CD4-positive, alpha-beta T cell (primary cell): ENCODE measurements around the gene KRTCAP2. TPM values are rescaled to one million over a fixed set of nuclear protein-coding genes. Genes with fewer than 3 reads are reported as not detected.

ENCODE experiments used
- ATAC-seq: fragments of 200-7000 bp; cut with Tn5 transposase; one replicate; pipeline ENCODE4 v1.10.0; 2022; ENCODE audit warnings: mild to moderate bottlenecking; ENCODE audit not compliant: poor library complexity
- CTCF ChIA-PET: fragments of 350-600 bp; sonication (Branson Sonifier 250); formaldehyde crosslinking; loops from one replicate; lab custom pipeline; 2021; ENCODE audit warnings: antibody characterized with exemption, inconsistent platforms; lab: Charles Lee
- POLR2A ChIA-PET: fragments of 350-600 bp; sonication (Branson Sonifier 250); formaldehyde crosslinking; loops from one replicate; lab custom pipeline; 2021; ENCODE audit warnings: antibody characterized with exemption, inconsistent platforms; lab: Charles Lee
- DNase-seq, 14 experiments: peaks; one replicate each; pipeline ENCODE4 v3.0.0-alpha.2; 2013 to 2020; ENCODE audit warnings: mixed read lengths in 2 of 14
- H3K27ac ChIP-seq, 2 donors: one replicate each; pipeline versions ENCODE4 v1.5.1 to v1.7.0; 2013; ENCODE audit warnings: low read length in 2 of 2, low read depth in 1 of 2, mild to moderate bottlenecking in 1 of 2
- H3K27me3 ChIP-seq, 2 experiments: 1 replicate in 1 of 2; 2 replicates in 1 of 2; pipeline versions ENCODE4 v1.6.1 to v1.7.0; 2013; ENCODE audit warnings: low read length in 2 of 2, control low read depth in 1 of 2, mild to moderate bottlenecking in 1 of 2, moderate library complexity in 1 of 2; ENCODE audit not compliant: insufficient read depth in 2 of 2, control insufficient read depth in 1 of 2
- H3K36me3 ChIP-seq: one replicate; pipeline ENCODE4 v1.6.1; 2013; ENCODE audit warnings: low read length, control low read depth; ENCODE audit not compliant: insufficient read depth
- H3K4me1 ChIP-seq: one replicate; pipeline ENCODE4 v1.6.1; 2013; ENCODE audit warnings: low read length, control low read depth; ENCODE audit not compliant: insufficient read depth
- H3K4me3 ChIP-seq: one replicate; pipeline ENCODE4 v1.5.1; 2013; ENCODE audit warnings: mild to moderate bottlenecking, low read length, moderate library complexity
- H3K9me3 ChIP-seq, 2 experiments: 1 replicate in 1 of 2; 2 replicates in 1 of 2; pipeline versions ENCODE4 v1.6.1 to v1.7.0; 2013; ENCODE audit warnings: low read length in 2 of 2, mild to moderate bottlenecking in 2 of 2, control low read depth in 1 of 2, moderate library complexity in 1 of 2; ENCODE audit not compliant: control insufficient read depth in 1 of 2, insufficient read depth in 1 of 2
- H3K27ac Mint-ChIP-seq: one replicate; pipeline ENCODE4 v1.8.0; 2020; ENCODE audit warnings: mixed read lengths
- H3K27me3 Mint-ChIP-seq: one replicate; pipeline ENCODE4 v1.8.0; 2021; ENCODE audit warnings: mixed read lengths
- H3K36me3 Mint-ChIP-seq: one replicate; pipeline ENCODE4 v1.8.0; 2021; ENCODE audit warnings: low read depth, mixed read lengths
- H3K4me1 Mint-ChIP-seq: one replicate; pipeline ENCODE4 v1.8.0; 2021; ENCODE audit warnings: low read depth, mixed read lengths
- H3K4me3 Mint-ChIP-seq: one replicate; pipeline ENCODE4 v1.8.0; 2020; ENCODE audit warnings: mild to moderate bottlenecking, mixed read lengths
- H3K9me3 Mint-ChIP-seq: one replicate; pipeline ENCODE4 v1.8.0; 2020; ENCODE audit warnings: mixed read lengths
- CTCF ChIP-seq: fragments of 200-600 bp; IDR thresholded peaks from one replicate; pipeline ENCODE4 v1.8.0; 2022; ENCODE audit warnings: antibody characterized with exemption, mild to moderate bottlenecking
- intact Hi-C, 2 experiments: fragments of 100-400 bp; cut with DNase I in 1 of 2; cut with micrococcal nuclease in 1 of 2; formaldehyde crosslinking; loops; one replicate each; pipeline versions ENCODE4 v1.15.1 to v1.9.0; 2023 to 2025; cut with DNase I, micrococcal nuclease
- total RNA-seq, 174 experiments: library from RNA in 2 of 174; stranded (reverse) in 2 of 174; gene quantifications; one replicate each; pipeline ENCODE4 v1.2.3 and lab custom pipeline; 2021 to 2026

The KRTCAP2 gene
- total RNA-seq, 2 experiments from 2014 or later, result 77.8 TPM

- peaks cover 7 to 15% of the 10 kb centered on the region in 2 experiments for H3K27me3 ChIP-seq
- Mint-ChIP-seq H3K4me1 (peaks cover 38% of the 10 kb centered on the region), H3K9me3 (no peaks in the 10 kb centered on the region), H3K4me3 (peak within 1 kb of the TSS; percentile 82), H3K27ac (peak within 1 kb of the TSS; percentile 82), H3K27me3 (peaks cover 29% of the 10 kb centered on the region), H3K36me3 (peaks cover 14% of the 10 kb centered on the region)
- no peaks in the 10 kb centered on the region for H3K36me3 ChIP-seq
- ChIA-PET POLR2A (interaction anchor here (1.1 to 1.9 kb wide), 2 partner anchors 8 to 66 kb away, joined by 3 to 10 read pairs; partner anchors contain the start of gene SLC50A1), CTCF (interaction anchor here (1.2 kb wide), 1 partner anchor 36 kb away, joined by 5 read pairs; no protein-coding TSS in a partner anchor)
- ATAC-seq, result peak; percentile 32
- peak within 1 kb of the TSS; percentile 59 for H3K4me3 ChIP-seq
- peak in 10 of 14 experiments; percentile 18 to 62 (median 46) for DNase-seq
- no peak within 1 kb of the TSS for H3K27ac ChIP-seq
- no peaks in the 10 kb centered on the region for H3K9me3 ChIP-seq
- intact Hi-C loops, result loop anchor here (5.0 kb wide), 2 partner anchors 35 to 40 kb away; no protein-coding TSS in a partner anchor
- peaks cover 41% of the 10 kb centered on the region for H3K4me1 ChIP-seq
- TF ChIP-seq CTCF, result no peak
These were observed 45.8 kb downstream of the KRTCAP2 start, which contains the start of gene EFNA1 for GRCh38 chr1:155127105-155127966. TSS of gene EFNA1 (plus strand) at chr1:155127876. CDS start at chr1:155127978, 102 bp downstream.

DNA sequence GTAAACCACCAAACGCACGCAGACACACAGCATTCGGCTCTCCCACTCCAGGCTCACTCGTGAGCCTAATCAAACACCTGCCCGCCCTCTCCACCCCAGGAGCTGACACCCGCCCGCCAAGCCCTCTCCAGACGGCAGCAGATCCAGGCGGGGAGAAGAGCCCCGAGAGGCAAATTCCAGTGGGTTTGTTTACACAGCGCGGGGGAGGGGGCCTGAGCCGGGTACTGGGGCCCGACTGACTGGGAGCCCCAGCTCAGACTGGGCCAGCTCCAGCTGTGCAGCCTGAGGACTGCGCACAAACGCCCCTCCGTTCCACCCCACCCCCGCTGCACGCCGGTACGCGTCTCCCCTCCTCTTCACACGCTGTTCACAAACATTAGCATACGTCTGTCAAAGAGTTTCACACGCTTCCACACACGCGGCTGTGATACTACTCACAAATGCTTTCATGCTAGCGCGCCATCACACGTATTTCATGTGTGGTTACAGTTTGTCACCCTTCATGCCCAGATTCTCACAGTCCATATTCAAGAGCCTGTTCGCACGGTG is 46.5 kb downstream of the KRTCAP2 start:
- H3K27ac Mint-ChIP-seq, result peak overlapping the region; percentile 46
- POLR2A ChIA-PET, result interaction anchor here (1.1 to 1.9 kb wide), 2 partner anchors 9 to 67 kb away, joined by 3 to 10 read pairs; partner anchors contain the start of gene SLC50A1
- peak in 9 of 14 experiments; percentile 9 to 74 (median 46) for DNase-seq

More for the DNA sequence above, 46.5 kb downstream of the KRTCAP2 start:
- peaks cover 7 to 15% of the 10 kb centered on the region in 2 experiments for H3K27me3 ChIP-seq
- TF ChIP-seq CTCF, result no peak
- H3K27ac ChIP-seq, result no peak overlapping the region
- Mint-ChIP-seq H3K9me3 (no peaks in the 10 kb centered on the region), H3K4me1 (peaks cover 38% of the 10 kb centered on the region), H3K4me3 (peak overlapping the region; percentile 82), H3K27me3 (peaks cover 29% of the 10 kb centered on the region), H3K36me3 (peaks cover 10% of the 10 kb centered on the region)
- H3K36me3 ChIP-seq, result no peaks in the 10 kb centered on the region
- intact Hi-C loops, result loop anchor here (5.0 kb wide), 2 partner anchors 34 to 41 kb away; no protein-coding TSS in a partner anchor
- peaks cover 41% of the 10 kb centered on the region for H3K4me1 ChIP-seq
- peak; percentile 75 for ATAC-seq
- peak overlapping the region; percentile 59 for H3K4me3 ChIP-seq
- H3K9me3 ChIP-seq, result no peaks in the 10 kb centered on the region
- CTCF ChIA-PET, result interaction anchor here (1.2 kb wide), 1 partner anchor 35 kb away, joined by 5 read pairs; no protein-coding TSS in a partner anchor
